CD4-positive, alpha-beta T cell treated with Interleukin-17A for 4 hours (primary cell): ENCODE measurements around the gene PRXL2C.
A peak's percentile ranks its signal among the peaks of the same experiment; 100 is the strongest.
"Not testable (repeated sequence)": the region's sequence is repeated elsewhere in the genome, so short reads cannot be mapped to it uniquely, and the experiment has no call there.

Experiments used
- DNase-seq: peaks from one replicate; pipeline ENCODE4 v3.0.0-alpha.2; 2020; ENCODE audit warnings: mixed read lengths

PRXL2C gene, protein sequence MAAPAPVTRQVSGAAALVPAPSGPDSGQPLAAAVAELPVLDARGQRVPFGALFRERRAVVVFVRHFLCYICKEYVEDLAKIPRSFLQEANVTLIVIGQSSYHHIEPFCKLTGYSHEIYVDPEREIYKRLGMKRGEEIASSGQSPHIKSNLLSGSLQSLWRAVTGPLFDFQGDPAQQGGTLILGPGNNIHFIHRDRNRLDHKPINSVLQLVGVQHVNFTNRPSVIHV

DNA sequence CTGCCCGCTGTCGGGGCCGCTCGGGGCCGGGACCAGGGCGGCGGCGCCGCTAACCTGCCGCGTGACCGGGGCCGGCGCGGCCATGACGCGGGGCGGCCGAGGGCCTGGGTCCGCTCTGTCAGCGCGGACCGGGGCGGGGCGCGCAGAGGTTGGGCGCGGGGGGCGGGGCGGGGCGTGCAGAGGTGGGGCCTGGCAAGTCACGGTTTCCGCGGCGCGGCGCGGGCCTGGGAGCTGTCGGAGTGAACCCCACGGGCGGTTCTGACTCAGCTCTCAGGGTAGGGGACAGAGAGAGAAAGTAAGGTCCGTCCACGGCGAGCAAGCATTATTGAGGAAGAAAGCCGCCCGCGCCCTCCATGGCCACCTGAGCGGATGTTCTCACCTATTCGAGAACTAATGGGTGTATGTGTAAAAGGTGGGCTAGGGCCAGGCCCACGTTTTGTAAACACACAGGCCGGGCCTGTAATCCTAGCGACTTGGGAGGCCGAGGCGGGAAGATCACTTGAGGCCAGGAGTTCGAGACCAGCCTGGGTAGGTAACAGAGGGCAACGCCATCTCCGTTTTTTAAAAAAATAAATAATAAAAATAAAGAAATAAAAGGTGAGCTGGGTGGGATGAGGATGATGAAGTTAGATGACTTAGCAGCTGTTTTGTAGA lies at the start of gene PRXL2C:
Gene PRXL2C (minus strand): TSS at position 120 of the 654 bp plus-strand sequence. CDS start 36 bp downstream, at position 84.
- DNase-seq = peak; percentile 92

DNA sequence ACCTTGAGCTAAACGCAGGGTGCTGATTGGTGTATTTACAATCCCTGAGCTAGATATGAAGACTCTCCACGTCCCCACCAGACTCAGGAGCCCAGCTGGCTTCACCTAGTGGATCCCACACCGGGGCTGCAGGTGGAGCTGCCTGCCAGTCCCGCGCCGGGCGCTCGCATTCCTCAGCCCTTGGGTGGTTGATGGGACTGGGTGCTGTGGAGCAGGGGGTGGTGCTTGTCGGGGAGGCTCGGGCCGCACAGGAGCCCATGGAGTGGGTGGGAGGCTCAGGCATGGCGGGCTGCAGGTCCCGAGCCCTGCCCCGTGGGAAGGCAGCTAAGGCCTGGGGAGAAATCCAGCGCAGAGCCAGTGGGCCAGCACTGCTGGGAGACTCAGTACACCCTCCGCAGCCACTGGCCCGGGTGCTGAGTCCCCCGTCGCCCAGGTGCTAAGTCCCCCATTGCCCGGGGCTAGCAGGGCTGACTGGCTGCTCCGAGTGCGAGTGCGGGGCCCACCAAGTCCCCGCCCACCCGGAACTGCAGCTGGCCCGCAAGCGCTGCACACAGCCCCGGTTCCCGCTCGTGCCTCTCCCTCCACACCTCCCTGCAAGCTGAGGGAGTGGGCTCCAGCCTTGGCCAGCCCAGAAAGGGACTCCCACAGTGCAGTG lies 45.7 kb upstream of the PRXL2C start:
- DNase-seq = not testable (repeated sequence)

DNA sequence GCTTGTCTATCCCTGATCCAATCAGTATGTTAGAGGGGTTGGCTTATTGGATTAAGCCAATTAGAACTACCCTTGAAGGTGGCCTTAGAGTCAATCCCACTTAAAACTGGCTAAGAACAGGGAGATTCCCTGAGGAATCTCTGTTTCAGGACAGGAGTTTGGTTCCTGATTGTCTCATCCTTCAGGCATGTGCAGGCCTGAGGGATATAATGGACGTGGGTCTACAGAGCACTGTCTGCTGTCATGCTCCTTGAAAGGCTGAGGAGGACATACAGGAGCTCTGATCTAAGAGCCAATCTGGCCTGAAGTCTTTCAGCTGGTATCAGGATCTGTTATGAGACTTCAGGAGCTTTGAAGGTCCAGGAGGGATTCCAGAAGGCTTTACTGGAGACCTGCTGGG lies 36.2 kb upstream of the PRXL2C start:
- DNase-seq = no peak

DNA sequence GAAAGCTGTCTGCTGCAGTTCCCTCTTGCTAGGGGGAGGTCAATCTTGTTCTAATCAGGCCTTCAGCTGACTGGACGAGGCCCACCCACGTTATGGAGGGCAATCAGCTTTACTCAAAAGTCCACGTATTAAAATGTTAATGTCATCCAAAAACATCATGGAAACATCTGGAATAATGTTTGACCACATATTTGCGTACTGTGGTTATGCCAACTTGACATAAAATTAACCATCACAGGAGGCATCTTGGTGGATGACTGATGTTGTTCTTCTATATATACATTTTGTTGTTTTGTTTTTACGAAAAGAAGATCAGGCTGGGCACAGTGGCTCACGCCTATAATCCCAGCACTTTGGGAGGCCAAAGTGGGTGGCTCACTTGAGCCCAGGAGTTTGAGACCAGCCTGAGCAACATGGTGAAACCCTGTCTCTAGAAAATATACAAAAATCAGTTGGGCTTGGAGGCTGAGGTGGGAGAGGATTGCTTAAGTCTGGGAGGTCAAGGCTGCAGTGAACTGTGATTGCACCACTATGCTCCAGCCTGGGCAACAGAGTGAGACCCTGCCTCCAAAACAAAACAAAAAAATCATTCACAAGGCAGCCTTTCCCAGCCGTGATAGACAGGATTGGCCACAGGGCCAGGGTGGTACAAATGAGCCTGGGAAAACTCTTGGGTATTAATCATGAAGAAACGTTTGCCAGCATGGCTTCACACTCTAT lies 33.8 kb upstream of the PRXL2C start:
- no peak for DNase-seq

DNA sequence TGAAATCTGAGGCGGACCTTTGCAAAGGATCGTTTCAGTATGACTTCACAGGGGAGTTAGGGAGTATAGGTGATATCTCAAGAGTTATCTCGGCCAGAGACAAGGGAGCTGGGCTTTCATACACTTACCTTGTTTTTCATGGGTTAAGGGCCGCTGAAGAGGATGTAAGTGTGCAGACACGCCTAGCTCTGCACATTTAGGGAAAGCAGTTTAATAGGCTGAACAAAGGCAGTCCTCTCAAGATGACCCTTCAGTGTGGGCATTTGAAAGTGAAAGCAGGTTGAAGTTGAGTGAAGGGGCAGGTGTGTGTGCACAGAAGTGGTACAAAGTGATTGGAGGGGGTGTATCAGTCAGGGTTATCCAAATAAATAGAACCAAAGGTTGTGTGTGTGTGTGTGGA lies 33.1 kb upstream of the PRXL2C start:
- DNase-seq = no peak

DNA sequence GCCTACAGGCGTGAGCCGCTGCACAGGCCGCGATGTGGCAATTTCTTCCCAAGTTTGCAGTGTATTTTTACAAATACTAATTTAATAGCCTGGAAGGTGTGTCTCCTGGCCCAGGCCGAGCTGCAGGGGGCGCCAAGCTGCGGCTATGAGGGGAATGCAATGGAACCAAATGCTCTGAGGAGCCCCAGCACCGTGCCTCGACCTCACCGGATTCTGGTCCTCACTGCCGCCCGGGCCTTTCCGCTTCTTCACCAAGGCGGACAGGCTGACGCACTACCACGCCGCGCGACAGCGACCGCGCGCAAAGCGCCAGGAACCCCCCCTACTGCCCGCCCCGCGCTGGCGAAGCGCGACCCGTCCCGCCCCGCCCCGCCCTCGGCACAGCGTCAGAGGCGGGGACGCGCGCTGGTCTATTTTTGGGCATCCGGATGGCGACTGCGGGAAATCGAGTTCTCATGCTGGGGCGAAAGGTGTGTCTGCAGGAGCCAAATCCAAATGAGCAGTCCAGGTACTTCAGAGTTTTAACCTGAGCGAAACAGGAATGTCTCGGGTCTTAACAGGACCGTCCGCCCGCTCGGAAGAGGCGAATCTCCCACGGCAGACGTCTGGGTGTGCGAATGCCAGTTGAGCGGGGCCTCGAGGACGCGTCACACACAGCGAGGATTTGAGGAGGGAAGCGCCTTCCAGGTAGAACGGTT lies 31.7 kb upstream of the PRXL2C start:
- DNase-seq = peak; percentile 82

DNA sequence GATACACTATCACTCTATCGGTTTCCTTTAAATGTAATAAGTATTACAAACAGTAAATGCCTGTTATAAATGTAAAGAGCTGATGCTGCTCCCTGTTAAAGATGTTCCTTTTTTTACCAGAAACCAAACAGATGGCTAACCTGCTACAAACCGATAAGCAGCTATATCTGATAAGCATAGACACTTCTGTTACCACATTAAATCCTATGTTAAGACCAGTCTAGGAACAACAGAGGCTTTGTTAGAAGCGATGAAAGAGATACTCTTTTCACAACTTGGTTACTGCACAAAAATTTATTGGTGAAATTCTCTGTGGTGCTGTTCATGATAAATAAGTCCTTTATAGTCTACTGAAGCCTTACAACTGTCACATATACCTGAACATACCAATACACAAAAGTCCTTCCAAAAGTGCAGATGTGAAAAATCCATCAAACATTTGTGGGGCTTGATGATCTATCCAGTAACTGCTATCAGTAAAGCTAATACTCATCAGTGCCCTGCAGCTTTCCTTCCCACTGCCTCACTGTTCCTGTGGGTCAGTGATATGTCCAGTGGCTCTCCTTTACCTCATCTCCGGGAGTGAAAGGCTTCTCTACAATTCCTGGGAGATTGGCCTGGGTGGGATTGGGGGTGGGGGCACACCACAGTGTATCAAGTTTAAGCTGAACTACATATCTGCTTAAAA lies 25.8 kb upstream of the PRXL2C start:
- no peak for DNase-seq

DNA sequence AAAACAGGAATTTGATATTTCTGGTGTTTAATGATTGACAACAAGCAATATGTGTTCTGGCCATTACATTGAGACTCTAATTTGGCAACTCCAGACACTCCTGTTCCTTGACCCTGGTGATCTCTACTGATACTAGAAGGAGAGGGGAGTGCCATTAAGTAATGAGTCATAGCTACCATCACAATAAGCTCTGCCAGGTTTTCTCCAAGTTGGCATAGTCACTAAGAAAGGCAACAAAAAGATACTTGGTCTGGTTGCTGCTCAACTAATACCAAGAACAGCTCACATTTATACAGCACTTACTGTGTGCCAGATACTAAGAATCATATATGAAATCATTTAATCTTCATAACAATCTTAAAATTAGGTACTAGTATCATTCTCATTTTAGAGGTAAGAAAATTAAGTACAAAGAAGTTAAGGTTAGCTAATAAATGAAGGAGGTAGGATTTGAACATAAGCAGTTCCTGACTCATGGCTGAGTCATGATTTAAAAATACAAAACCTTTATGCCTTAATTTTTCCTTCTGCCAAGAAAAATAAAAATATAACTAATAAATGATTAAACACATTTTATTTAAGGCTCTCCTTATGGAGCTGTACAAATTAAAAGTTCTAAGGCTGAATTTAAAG lies 19.9 kb upstream of the PRXL2C start:
- DNase-seq = no peak

DNA sequence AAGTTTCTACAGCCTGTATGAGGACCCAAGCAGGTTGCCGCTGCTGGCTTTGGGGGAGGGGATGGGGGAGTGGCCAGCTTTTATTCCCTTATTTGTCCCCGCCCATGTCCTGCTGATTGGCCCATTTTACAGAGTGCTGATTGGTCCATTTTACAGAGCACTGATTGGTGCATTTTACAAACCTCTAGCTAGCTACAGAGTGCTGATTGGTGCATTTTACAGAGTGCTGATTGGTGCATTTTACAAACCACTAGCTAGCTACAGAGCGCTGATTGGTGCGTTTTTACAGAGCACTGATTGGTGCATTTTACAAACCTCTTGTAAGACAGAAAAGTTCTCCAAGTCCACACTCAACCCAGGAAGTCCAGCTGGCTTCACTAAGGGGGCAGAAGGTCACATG lies 18.7 kb upstream of the PRXL2C start:
- not testable (repeated sequence) for DNase-seq

DNA sequence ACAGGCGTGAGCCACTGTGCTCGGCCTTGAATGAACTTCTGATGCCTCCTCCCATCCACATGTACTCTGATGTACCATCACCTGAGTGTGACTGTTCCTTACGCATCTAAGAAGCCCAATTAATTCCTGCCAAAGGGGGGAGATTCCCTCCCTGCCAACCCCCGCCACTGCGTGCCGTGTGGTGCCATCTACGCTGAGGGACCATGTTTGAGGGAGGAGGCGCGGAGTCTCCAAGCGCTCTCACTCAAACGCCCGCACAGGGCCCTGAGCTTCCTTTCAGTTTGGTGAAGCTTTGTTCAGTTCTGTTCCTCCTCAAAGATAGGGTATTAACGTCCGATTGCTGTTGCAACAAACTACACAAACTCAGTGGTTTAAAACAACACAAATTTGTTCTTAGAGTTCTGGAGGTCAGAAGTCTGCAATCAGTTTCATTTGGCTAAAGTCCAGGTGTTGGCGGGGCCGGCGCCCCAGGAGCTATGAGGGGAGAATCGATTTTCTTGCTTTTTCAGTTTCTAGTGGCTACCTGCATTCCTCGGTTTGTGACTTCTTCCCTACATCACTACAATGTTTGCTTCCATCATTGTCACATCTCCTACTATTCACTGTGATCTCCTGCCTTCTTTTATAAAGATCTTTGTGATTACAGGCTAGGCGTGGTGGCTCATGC lies 13.9 kb upstream of the PRXL2C start:
- DNase-seq = no peak

DNA sequence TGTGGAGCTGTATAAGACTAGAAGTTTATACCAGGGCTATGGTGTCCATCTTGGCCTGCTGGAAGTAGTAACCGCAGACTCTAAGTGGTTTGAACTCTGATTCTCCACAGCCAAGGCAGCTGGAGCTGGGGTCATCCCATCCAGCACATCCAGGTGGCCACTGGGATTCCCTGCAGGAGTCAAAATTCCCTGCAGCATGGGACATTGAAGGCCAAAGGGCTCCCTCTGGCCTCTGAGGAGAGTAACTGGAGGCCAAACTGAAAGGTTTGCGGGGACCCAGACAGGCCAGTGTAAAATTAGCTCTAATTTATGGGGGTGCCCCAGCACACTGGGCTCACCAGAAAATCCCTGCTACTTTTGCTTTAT lies 12.2 kb upstream of the PRXL2C start:
- DNase-seq = no peak

DNA sequence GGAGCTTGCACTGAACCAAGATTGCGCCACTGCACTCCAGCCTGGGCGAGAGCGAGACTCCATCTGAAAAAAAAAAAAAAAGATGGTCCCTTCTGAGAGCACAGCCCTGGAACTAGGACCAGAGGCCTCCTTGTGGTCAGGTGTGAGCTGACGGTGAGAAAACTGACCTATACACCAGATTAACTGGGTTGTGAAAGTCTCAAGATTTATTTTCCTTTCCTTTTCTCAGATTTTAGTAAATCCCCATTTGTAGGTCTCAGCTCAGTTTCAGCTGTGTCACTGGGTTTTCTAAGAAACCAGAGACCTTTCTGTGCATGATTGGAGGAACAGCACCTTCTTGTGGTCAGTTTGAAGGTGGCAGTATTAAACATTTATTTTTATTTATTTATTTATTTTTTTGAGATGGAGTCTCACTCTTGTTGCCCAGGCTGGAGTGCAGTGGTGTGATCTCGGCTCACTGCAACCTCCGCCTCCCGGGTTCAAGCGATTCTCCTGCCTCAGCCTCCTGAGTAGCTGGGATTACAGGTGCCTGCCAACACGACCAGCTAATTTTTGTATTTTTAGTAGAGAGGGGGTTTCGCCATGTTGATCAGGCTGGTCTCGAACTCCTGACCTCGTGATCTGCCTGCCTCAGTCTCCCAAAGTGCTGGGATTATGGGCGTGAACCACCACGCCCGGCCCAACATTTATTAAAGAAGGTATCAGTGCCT lies 11.7 kb upstream of the PRXL2C start:
- DNase-seq = peak; percentile 7

DNA sequence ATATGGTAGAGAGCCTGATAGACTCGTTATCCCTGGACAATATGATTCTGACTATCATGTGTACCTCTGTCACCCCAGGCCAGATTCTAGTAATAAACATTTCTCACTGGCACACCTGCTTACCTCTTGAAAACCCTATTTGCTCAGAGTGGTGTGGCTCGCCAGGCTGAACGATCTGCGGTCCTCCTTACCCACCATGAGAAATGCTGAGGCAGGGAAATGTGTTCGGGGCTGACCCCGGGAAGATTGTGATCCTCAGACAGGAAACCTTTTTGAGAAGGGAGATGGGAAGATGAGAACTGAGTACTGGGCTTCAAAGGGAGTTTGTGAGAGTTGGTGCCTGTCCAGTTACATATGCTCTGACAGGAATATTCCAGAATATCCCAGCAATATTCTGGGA lies 10.7 kb upstream of the PRXL2C start:
- DNase-seq = no peak

DNA sequence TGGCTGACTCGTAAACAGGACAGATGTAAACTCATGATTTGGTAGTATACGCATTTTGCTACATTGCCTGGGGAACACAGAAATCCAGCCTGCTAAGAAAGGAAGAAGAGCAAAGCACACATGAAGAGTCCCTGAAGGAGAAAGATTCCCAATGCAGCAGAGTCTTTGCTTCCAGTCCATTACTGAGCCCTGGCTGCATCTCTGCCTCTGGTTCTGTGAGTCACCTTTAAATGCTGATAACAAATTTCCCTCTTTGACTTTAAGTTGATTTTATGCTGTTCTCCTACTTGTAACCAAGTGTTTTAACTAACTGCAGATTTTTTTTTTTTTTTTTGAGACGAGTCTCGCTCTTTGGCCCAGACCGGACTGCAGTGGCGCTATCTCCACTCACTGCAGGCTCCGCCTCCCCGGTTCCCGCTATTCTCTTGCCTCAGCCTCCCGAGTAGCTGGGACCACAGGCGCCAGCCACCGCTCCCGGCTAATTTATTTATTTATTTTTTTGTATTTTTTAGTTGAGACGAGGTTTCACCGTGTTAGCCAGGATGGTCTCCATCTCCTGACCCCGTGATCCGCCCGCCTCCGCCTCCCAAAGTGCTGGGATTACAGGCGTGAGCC lies 8.5 kb upstream of the PRXL2C start:
- DNase-seq = no peak

DNA sequence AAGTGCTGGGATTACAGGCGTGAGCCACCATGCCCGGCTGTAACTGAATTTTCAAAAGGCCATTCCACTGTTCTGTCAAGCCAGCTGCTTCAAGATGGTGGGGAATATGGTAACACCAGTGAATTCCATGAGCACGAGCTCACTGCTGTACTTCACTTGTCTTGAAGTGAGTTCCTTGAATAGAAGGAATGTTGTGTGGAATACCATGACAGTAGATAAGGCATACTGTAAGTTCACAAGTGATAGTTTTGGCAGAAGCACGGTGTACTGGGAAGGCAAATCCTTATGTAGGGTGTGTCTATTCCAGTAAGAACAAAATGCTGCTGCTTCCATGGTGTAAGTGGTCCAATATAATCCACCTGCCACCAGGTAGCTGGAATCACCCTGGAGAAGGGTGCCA lies 6.6 kb upstream of the PRXL2C start:
- no peak for DNase-seq

DNA sequence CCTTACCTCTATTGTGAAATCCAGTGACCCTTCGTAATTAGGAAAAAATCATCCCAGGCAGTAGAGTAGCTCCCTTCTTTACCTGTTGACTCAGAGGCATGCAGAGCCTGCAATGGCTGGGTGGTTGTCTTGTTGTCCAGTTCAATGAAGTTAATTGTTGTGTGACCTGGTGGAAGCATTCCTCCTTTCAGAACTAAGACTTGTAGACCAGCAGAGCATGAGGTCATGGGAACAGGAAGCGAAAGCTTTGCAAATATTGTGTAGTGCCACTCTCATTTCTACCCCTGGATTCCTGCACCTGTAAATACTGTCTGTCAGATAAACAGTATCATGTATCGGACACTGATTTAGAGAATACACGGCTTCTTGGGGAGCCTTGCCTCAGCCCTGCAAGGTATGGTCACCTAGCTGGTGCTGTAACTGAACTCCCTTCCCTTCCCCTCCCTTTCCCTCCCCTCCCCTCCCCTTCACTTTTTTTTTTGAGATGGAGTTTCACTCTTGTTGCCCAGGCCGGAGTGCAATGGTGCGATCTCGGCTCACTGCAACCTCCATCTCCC lies 5.7 kb upstream of the PRXL2C start:
- DNase-seq = no peak

DNA sequence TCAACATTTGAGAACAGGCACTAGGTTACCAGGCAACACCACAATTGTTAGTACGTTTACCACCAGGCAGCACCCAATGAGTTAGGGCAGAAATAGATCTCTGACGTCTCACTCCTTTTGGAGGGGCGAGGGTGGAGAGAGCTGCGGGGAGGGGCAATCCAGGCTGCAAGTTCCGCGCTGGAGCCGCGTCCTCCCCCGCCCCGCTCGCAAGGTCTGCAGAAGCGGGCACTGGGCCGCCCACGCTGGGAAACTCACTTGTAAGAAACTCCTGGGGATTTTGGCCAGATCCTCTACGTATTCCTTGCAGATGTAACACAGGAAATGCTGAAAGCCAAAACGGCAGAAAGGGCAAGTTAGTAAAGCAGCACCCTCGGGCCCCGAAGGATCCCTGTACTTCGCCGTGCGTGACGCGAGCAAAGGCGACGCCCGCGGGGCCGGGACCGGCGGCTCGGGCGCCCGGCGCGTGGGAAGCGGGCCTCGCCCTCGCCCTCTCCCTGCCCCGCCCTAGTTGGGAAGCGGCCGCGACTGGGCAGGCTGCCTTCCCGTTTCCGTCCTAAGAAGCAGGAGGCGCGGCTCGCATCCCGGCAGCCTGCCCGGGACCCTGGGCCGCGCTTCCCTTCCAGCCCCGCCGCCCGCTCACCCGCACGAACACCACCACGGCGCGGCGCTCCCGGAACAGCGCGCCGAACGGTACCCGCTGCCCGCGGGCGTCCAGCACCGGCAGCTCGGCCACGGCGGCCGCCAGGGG lies 493 bp downstream of the PRXL2C start:
- peak; percentile 71 for DNase-seq

DNA sequence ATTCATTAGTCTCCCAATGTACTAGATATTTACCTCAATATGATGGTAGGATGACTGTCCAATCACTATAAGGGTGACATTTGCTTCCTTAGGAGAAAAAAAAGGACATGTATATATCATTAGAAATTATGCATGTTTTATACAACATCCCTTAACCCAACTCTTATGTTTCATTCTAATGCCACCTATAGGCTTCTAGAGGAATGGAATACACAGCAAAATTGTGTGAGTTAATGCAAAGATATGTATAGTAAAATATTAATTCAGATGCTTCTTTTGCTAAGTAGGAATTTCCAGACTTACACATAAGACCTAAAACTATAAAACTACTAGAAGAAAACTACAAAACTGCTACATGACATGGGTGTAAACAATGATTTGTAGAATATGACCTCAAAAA lies 3.5 kb downstream of the PRXL2C start:
- no peak for DNase-seq
